K562 (cell line): ENCODE results near the gene CEBPA. TPM values are rescaled to one million over a fixed set of nuclear protein-coding genes. Genes with fewer than 3 reads are reported as not detected.

Source experiments
- BMI1 ChIP-seq: fragments of 150-350 bp; IDR thresholded peaks from 2 replicates; pipeline ENCODE4 v1.6.1; 2014; ENCODE audit warnings: low read length
- DPF2 ChIP-seq: fragments of 450-650 bp; IDR thresholded peaks from 2 replicates; pipeline ENCODE4 v1.6.1; 2016
- EP300 ChIP-seq: IDR thresholded peaks from 2 replicates; pipeline ENCODE4 v1.6.1; 2012; ENCODE audit warnings: low read length, improper control_type of control experiment
- TFE3 ChIP-seq: fragments of 450-650 bp; formaldehyde crosslinking; IDR thresholded peaks from 2 replicates; pipeline ENCODE4 v1.4.0; 2020; ENCODE audit warnings: mild to moderate bottlenecking, mixed read lengths
- USF1 ChIP-seq: sonication (generic); formaldehyde crosslinking; IDR thresholded peaks from 2 replicates; pipeline ENCODE4 v1.9.0; 2022; ENCODE audit warnings: mild to moderate bottlenecking, missing genetic modification reagents
- USF2 ChIP-seq: sonication (generic); formaldehyde crosslinking; IDR thresholded peaks from 2 replicates; pipeline ENCODE4 v1.5.0; 2020; ENCODE audit warnings: missing genetic modification reagents
- ZFPM2 ChIP-seq: fragments of 250-450 bp; sonication (Bioruptor Pico); IDR thresholded peaks from 2 replicates; pipeline ENCODE4 v1.5.1; 2022; ENCODE audit warnings: mild to moderate bottlenecking
- ZHX1 ChIP-seq: fragments of 150-350 bp; conservative IDR thresholded peaks from 2 replicates; pipeline ENCODE4 v1.6.1; 2014; ENCODE audit warnings: low read length
- ZNF239 ChIP-seq: fragments of 250-450 bp; sonication (Bioruptor Pico); IDR thresholded peaks from 2 replicates; pipeline ENCODE4 v1.4.0; 2020; ENCODE audit warnings: mild to moderate bottlenecking
- ZNF253 ChIP-seq: fragments of 250-450 bp; sonication (Bioruptor Pico); conservative IDR thresholded peaks from 2 replicates; pipeline ENCODE4 v1.6.1; 2021; ENCODE audit warnings: mild to moderate bottlenecking
- polyA plus RNA-seq, 8 experiments: library from polyadenylated mRNA; depleted of rRNA in 4 of 8; stranded (reverse) in 5 of 8; unstranded in 3 of 8; fragments of >200 nt; fragmentation: Nextera tagmentation in 2 of 8; fragmentation: Illumina TruSeq in 1 of 8; extraction: Ambion mirVana in 2 of 8; extraction: Trizol in 1 of 8; gene quantifications; 2 replicates each; pipeline versions ENCODE4 v1.2.1 to v1.2.3, GENCODE V29; 2011 to 2014; ENCODE audit warnings: inconsistent platforms in 1 of 8, missing spikeins in 1 of 8
- total RNA-seq, 7 experiments: library from RNA; depleted of rRNA in 6 of 7; stranded (reverse); fragments of >200 nt in 6 of 7; fragmentation: Illumina TruSeq in 2 of 7; extraction: Trizol in 2 of 7; gene quantifications; 2 replicates each; pipeline versions ENCODE4 v1.2.1 to v1.2.3, GENCODE V29; 2011 to 2021; ENCODE audit warnings: low replicate concordance in 1 of 7

CEBPA gene
- total and polyA plus RNA-seq, 9 of the 15 experiments (the other 6 are each of a cell fraction or from before 2014, with no cell fraction given): 0.03 to 0.59 (median 0.15) TPM; not detected in 2

- TF ChIP-seq ZHX1: no peak
- no peak for TF ChIP-seq DPF2
- TF ChIP-seq ZFPM2 (CRISPR knock-in tag): no peak
- TF ChIP-seq USF2 (CRISPR knock-in tag): peak; percentile 85
- TF ChIP-seq ZNF253 (CRISPR knock-in tag): no peak
- TF ChIP-seq USF1 (CRISPR knock-in tag): peak; percentile 90
- peak; percentile 50 for TF ChIP-seq TFE3 (CRISPR knock-in tag)
- TF ChIP-seq EP300: no peak
- no peak for TF ChIP-seq ZNF239
- no peak for TF ChIP-seq BMI1
These were observed 20.9 kb downstream of the CEBPA start (continued) for GRCh38 chr19:33281296-33281926.
